ENCODE measurements around the gene FOXO3. TPM values are rescaled to one million over a fixed set of nuclear protein-coding genes. Genes with fewer than 3 reads are reported as not detected.
"Not testable (repeated sequence)": the region's sequence is repeated elsewhere in the genome, so short reads cannot be mapped to it uniquely, and the experiment has no call there.

FOXO3 gene
- total RNA-seq, 2 donors from 2014 or later: 33.4 to 61.7 TPM

- no peak for TF ChIP-seq CTCF (IDR thresholded peaks at IDR 0.05)
- Histone ChIP-seq H3K9me3 (no peaks in the 10 kb centered on the region), H3K27ac (no peak overlapping the region), H3K4me3 (no peak overlapping the region), H3K9ac (ENCODE audit: low read depth in 2 of 2, low read length in 2 of 2) (no peak overlapping the region), H3K4me1 (peaks cover 7% of the 10 kb centered on the region), H3K36me3 (no peaks in the 10 kb centered on the region), H3K27me3 (no peaks in the 10 kb centered on the region)
- intact Hi-C loops (cut with DNase I): no loop called here
- DNase-seq: no peak
Measured at GRCh38 chr6:108661430-108661829, 100.7 kb downstream of the FOXO3 start.

GRCh38 chr6:108661982-108662381, 101.3 kb downstream of the FOXO3 start:
- TF ChIP-seq CTCF (IDR thresholded peaks at IDR 0.05): no peak
- Histone ChIP-seq H3K27me3 (no peaks in the 10 kb centered on the region), H3K36me3 (no peaks in the 10 kb centered on the region), H3K9me3 (no peaks in the 10 kb centered on the region), H3K9ac (ENCODE audit: low read depth in 2 of 2, low read length in 2 of 2) (no peak overlapping the region), H3K4me1 (peaks cover 1% of the 10 kb centered on the region), H3K27ac (no peak overlapping the region), H3K4me3 (no peak overlapping the region)
- no peak for DNase-seq
- intact Hi-C loops (cut with DNase I): no loop called here

- H3K9ac ChIP-seq (ENCODE audit: low read depth in 2 of 2, low read length in 2 of 2): no peak overlapping the region
- no peak overlapping the region for H3K4me3 ChIP-seq
- H3K4me1 ChIP-seq: no peaks in the 10 kb centered on the region
- no peaks in the 10 kb centered on the region for H3K27me3 ChIP-seq
- DNase-seq: no peak
- H3K9me3 ChIP-seq: no peaks in the 10 kb centered on the region
- no peak for TF ChIP-seq CTCF (IDR thresholded peaks at IDR 0.05)
- H3K36me3 ChIP-seq: no peaks in the 10 kb centered on the region
- H3K27ac ChIP-seq: no peak overlapping the region
- intact Hi-C loops (cut with DNase I): no loop called here
Measured at GRCh38 chr6:108662702-108663101, 102.0 kb downstream of the FOXO3 start.

GRCh38 chr6:108663494-108664064, 102.9 kb downstream of the FOXO3 start:
- H3K27me3 ChIP-seq; H3K4me1 ChIP-seq; H3K9ac ChIP-seq (ENCODE audit: low read depth in 2 of 2, low read length in 2 of 2); DNase-seq; intact Hi-C loops (cut with DNase I); H3K4me3 ChIP-seq; H3K27ac ChIP-seq; H3K36me3 ChIP-seq; H3K9me3 ChIP-seq: not testable (repeated sequence)

- intact Hi-C loops (cut with DNase I): no loop called here
- TF ChIP-seq CTCF (IDR thresholded peaks at IDR 0.05): no peak
- Histone ChIP-seq H3K27me3 (no peaks in the 10 kb centered on the region), H3K4me1 (peaks cover 3% of the 10 kb centered on the region), H3K9me3 (no peaks in the 10 kb centered on the region), H3K4me3 (no peak overlapping the region), H3K9ac (ENCODE audit: low read depth in 2 of 2, low read length in 2 of 2) (no peak overlapping the region), H3K36me3 (no peaks in the 10 kb centered on the region), H3K27ac (no peak overlapping the region)
- no peak for DNase-seq
Measured at GRCh38 chr6:108665495-108666196, 104.9 kb downstream of the FOXO3 start.

- H3K9me3 ChIP-seq: no peaks in the 10 kb centered on the region
- H3K4me1 ChIP-seq: peaks cover 3% of the 10 kb centered on the region
- no peak overlapping the region for H3K27ac ChIP-seq
- H3K27me3 ChIP-seq: no peaks in the 10 kb centered on the region
- TF ChIP-seq CTCF (IDR thresholded peaks at IDR 0.05): no peak
- H3K4me3 ChIP-seq: no peak overlapping the region
- intact Hi-C loops (cut with DNase I): no loop called here
- H3K36me3 ChIP-seq: no peaks in the 10 kb centered on the region
- no peak for DNase-seq
- no peak overlapping the region for H3K9ac ChIP-seq (ENCODE audit: low read depth in 2 of 2, low read length in 2 of 2)
Measured at GRCh38 chr6:108666656-108667260, 106.0 kb downstream of the FOXO3 start.
